Measurements from ENCODE around the gene AKAP5. TPM values are rescaled to one million over a fixed set of nuclear protein-coding genes. Genes with fewer than 3 reads are reported as not detected.

Gene AKAP5
- total and polyA plus RNA-seq, 5 donors from 2014 or later: 0.08 to 1.3 (median 0.54) TPM; not detected in 1

GRCh38 chr14:64422756-64423155 is 42.5 kb upstream of the AKAP5 start:
- Histone ChIP-seq H3K36me3 (ENCODE audit: control insufficient read depth, insufficient read depth, low read length) (peaks cover 55% of the 10 kb centered on the region), H3K27me3 (ENCODE audit: control insufficient read depth, insufficient read depth, low read length) (no peaks in the 10 kb centered on the region), H3K4me1 (ENCODE audit: control insufficient read depth, insufficient read depth, low read length, poor library complexity, severe bottlenecking) (no peaks in the 10 kb centered on the region), H3K4me3 (ENCODE audit: low read depth, low read length) (no peak overlapping the region), H3K27ac (ENCODE audit: insufficient read depth, low read length, poor library complexity, severe bottlenecking) (no peak overlapping the region), H3K9me3 (ENCODE audit: control insufficient read depth in 2 of 2, low read length in 2 of 2) (no peaks in the 10 kb centered on the region)
- peak overlapping the region in 2 of 3 donors; percentile 11 to 15 for H3K27ac Mint-ChIP-seq
- peaks cover 0 to 6% (median 0%) of the 10 kb centered on the region in 4 donors for H3K4me1 Mint-ChIP-seq
- H3K36me3 Mint-ChIP-seq: peaks cover 47% of the 10 kb centered on the region
- DNase-seq (no peak), ATAC-seq (ENCODE audit: low read depth in 2 of 2) (no peak)
- no peaks in the 10 kb centered on the region for H3K27me3 Mint-ChIP-seq
- H3K9me3 Mint-ChIP-seq: no peaks in the 10 kb centered on the region
- no peak overlapping the region for H3K4me3 Mint-ChIP-seq

- Histone ChIP-seq H3K4me1 (ENCODE audit: control insufficient read depth, insufficient read depth, low read length, poor library complexity, severe bottlenecking) (no peaks in the 10 kb centered on the region), H3K9me3 (ENCODE audit: control insufficient read depth in 2 of 2, low read length in 2 of 2) (no peaks in the 10 kb centered on the region), H3K27me3 (ENCODE audit: control insufficient read depth, insufficient read depth, low read length) (no peaks in the 10 kb centered on the region), H3K27ac (ENCODE audit: insufficient read depth, low read length, poor library complexity, severe bottlenecking) (no peak overlapping the region), H3K4me3 (ENCODE audit: low read depth, low read length) (no peak overlapping the region), H3K36me3 (ENCODE audit: control insufficient read depth, insufficient read depth, low read length) (peaks cover 52% of the 10 kb centered on the region)
- Mint-ChIP-seq H3K27ac (peak overlapping the region in 1 of 3 donors; percentile 36), H3K4me1 (peaks cover 0 to 6% (median 0%) of the 10 kb centered on the region in 4 donors), H3K36me3 (peaks cover 47% of the 10 kb centered on the region), H3K9me3 (no peaks in the 10 kb centered on the region), H3K27me3 (no peaks in the 10 kb centered on the region), H3K4me3 (no peak overlapping the region)
- no peak for ATAC-seq (ENCODE audit: low read depth in 2 of 2)
- DNase-seq: no peak
Observed at GRCh38 chr14:64423987-64424386, 41.3 kb upstream of the AKAP5 start.

GRCh38 chr14:64434528-64434927 is 30.8 kb upstream of the AKAP5 start:
- Histone ChIP-seq H3K27me3 (ENCODE audit: control insufficient read depth, insufficient read depth, low read length) (no peaks in the 10 kb centered on the region), H3K9me3 (ENCODE audit: control insufficient read depth in 2 of 2, low read length in 2 of 2) (no peaks in the 10 kb centered on the region), H3K4me1 (ENCODE audit: control insufficient read depth, insufficient read depth, low read length, poor library complexity, severe bottlenecking) (no peaks in the 10 kb centered on the region), H3K36me3 (ENCODE audit: control insufficient read depth, insufficient read depth, low read length) (peaks cover 42% of the 10 kb centered on the region), H3K27ac (ENCODE audit: insufficient read depth, low read length, poor library complexity, severe bottlenecking) (no peak overlapping the region), H3K4me3 (ENCODE audit: low read depth, low read length) (no peak overlapping the region)
- peaks cover 50% of the 10 kb centered on the region for H3K36me3 Mint-ChIP-seq
- H3K27me3 Mint-ChIP-seq: no peaks in the 10 kb centered on the region
- no peak overlapping the region for H3K4me3 Mint-ChIP-seq
- no peaks in the 10 kb centered on the region for H3K9me3 Mint-ChIP-seq
- no peak for DNase-seq
- no peak for ATAC-seq (ENCODE audit: low read depth in 2 of 2)
- H3K27ac Mint-ChIP-seq: peak overlapping the region in 1 of 3 donors; percentile 12
- H3K4me1 Mint-ChIP-seq: peaks cover 10 to 11% (median 11%) of the 10 kb centered on the region in 4 donors

- Mint-ChIP-seq H3K27ac (peak overlapping the region in 2 of 3 donors; percentile 15 to 61), H3K36me3 (peaks cover 50% of the 10 kb centered on the region), H3K9me3 (no peaks in the 10 kb centered on the region), H3K4me1 (peaks cover 7 to 12% (median 10%) of the 10 kb centered on the region in 4 donors), H3K4me3 (no peak overlapping the region), H3K27me3 (no peaks in the 10 kb centered on the region)
- no peak overlapping the region for H3K27ac ChIP-seq (ENCODE audit: insufficient read depth, low read length, poor library complexity, severe bottlenecking)
- ATAC-seq (ENCODE audit: low read depth in 2 of 2): peak in 1 of 2 donors; percentile 37
- no peak overlapping the region for H3K4me3 ChIP-seq (ENCODE audit: low read depth, low read length)
- H3K4me1 ChIP-seq (ENCODE audit: control insufficient read depth, insufficient read depth, low read length, poor library complexity, severe bottlenecking): no peaks in the 10 kb centered on the region
- DNase-seq: no peak
- no peaks in the 10 kb centered on the region for H3K27me3 ChIP-seq (ENCODE audit: control insufficient read depth, insufficient read depth, low read length)
- peaks cover 37% of the 10 kb centered on the region for H3K36me3 ChIP-seq (ENCODE audit: control insufficient read depth, insufficient read depth, low read length)
- H3K9me3 ChIP-seq (ENCODE audit: control insufficient read depth in 2 of 2, low read length in 2 of 2): no peaks in the 10 kb centered on the region
Observed at GRCh38 chr14:64438181-64438841, 27.0 kb upstream of the AKAP5 start.

- H3K27ac Mint-ChIP-seq: peak overlapping the region in 2 of 3 donors; percentile 18 to 61
Observed at GRCh38 chr14:64439141-64439540, 26.2 kb upstream of the AKAP5 start.

GRCh38 chr14:64440494-64440893 is 24.8 kb upstream of the AKAP5 start:
- H3K9me3 Mint-ChIP-seq: no peaks in the 10 kb centered on the region
- DNase-seq (no peak), ATAC-seq (ENCODE audit: low read depth in 2 of 2) (no peak)
- H3K36me3 Mint-ChIP-seq: peaks cover 50% of the 10 kb centered on the region
- no peaks in the 10 kb centered on the region for H3K27me3 Mint-ChIP-seq
- Histone ChIP-seq H3K9me3 (ENCODE audit: control insufficient read depth in 2 of 2, low read length in 2 of 2) (no peaks in the 10 kb centered on the region), H3K27ac (ENCODE audit: insufficient read depth, low read length, poor library complexity, severe bottlenecking) (no peak overlapping the region), H3K27me3 (ENCODE audit: control insufficient read depth, insufficient read depth, low read length) (no peaks in the 10 kb centered on the region), H3K4me3 (ENCODE audit: low read depth, low read length) (no peak overlapping the region), H3K4me1 (ENCODE audit: control insufficient read depth, insufficient read depth, low read length, poor library complexity, severe bottlenecking) (peaks cover 13% of the 10 kb centered on the region), H3K36me3 (ENCODE audit: control insufficient read depth, insufficient read depth, low read length) (peaks cover 28% of the 10 kb centered on the region)
- H3K4me3 Mint-ChIP-seq: no peak overlapping the region
- peaks cover 13 to 32% (median 26%) of the 10 kb centered on the region in 4 donors for H3K4me1 Mint-ChIP-seq
- H3K27ac Mint-ChIP-seq: peak overlapping the region in 1 of 3 donors; percentile 20

More at GRCh38 chr14:64439141-64439540, 26.2 kb upstream of the AKAP5 start:
- Mint-ChIP-seq H3K4me1 (peaks cover 7 to 19% (median 13%) of the 10 kb centered on the region in 4 donors), H3K36me3 (peaks cover 56% of the 10 kb centered on the region), H3K27me3 (no peaks in the 10 kb centered on the region), H3K4me3 (no peak overlapping the region), H3K9me3 (no peaks in the 10 kb centered on the region)
- Histone ChIP-seq H3K4me1 (ENCODE audit: control insufficient read depth, insufficient read depth, low read length, poor library complexity, severe bottlenecking) (no peaks in the 10 kb centered on the region), H3K4me3 (ENCODE audit: low read depth, low read length) (no peak overlapping the region), H3K27ac (ENCODE audit: insufficient read depth, low read length, poor library complexity, severe bottlenecking) (no peak overlapping the region), H3K36me3 (ENCODE audit: control insufficient read depth, insufficient read depth, low read length) (peaks cover 31% of the 10 kb centered on the region), H3K9me3 (ENCODE audit: control insufficient read depth in 2 of 2, low read length in 2 of 2) (no peaks in the 10 kb centered on the region), H3K27me3 (ENCODE audit: control insufficient read depth, insufficient read depth, low read length) (no peaks in the 10 kb centered on the region)
- DNase-seq (no peak), ATAC-seq (ENCODE audit: low read depth in 2 of 2) (no peak)

GRCh38 chr14:64442300-64442988 is 22.9 kb upstream of the AKAP5 start:
- Mint-ChIP-seq H3K27me3 (no peaks in the 10 kb centered on the region), H3K36me3 (peaks cover 40% of the 10 kb centered on the region), H3K4me3 (no peak overlapping the region), H3K9me3 (no peaks in the 10 kb centered on the region), H3K4me1 (peaks cover 16 to 40% (median 31%) of the 10 kb centered on the region in 4 donors), H3K27ac (peak overlapping the region in 1 of 3 donors; percentile 62)
- peaks cover 22% of the 10 kb centered on the region for H3K36me3 ChIP-seq (ENCODE audit: control insufficient read depth, insufficient read depth, low read length)
- no peak for ATAC-seq (ENCODE audit: low read depth in 2 of 2)
- H3K9me3 ChIP-seq (ENCODE audit: control insufficient read depth in 2 of 2, low read length in 2 of 2): no peaks in the 10 kb centered on the region
- H3K4me3 ChIP-seq (ENCODE audit: low read depth, low read length): no peak overlapping the region
- no peak overlapping the region for H3K27ac ChIP-seq (ENCODE audit: insufficient read depth, low read length, poor library complexity, severe bottlenecking)
- no peak for DNase-seq
- no peaks in the 10 kb centered on the region for H3K27me3 ChIP-seq (ENCODE audit: control insufficient read depth, insufficient read depth, low read length)
- H3K4me1 ChIP-seq (ENCODE audit: control insufficient read depth, insufficient read depth, low read length, poor library complexity, severe bottlenecking): peaks cover 19% of the 10 kb centered on the region

All from CD4-positive, CD25-positive, alpha-beta regulatory T cell (primary cell).